Measurements from ENCODE around the gene SND1.

DNA sequence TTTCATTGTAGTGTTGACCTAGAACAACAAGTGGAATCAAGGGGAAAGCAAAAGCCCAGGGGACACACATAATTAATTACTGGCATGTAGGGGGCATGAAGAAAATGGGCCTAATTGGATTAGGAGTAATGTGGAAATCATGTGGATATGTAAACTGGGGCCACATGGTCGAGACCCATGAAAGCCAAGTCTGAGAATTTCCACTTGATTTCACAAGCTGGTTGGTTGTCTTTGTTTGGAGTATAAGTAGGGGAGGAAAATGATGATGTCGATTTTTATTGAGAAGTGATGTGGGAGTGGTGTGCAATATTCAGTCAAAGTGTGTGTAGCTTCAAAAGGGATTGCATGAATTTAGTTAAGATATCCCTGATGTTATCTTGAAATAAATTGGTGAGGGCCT, 247.4 kb downstream of the SND1 start:
- TF ChIP-seq, protein P1, sequence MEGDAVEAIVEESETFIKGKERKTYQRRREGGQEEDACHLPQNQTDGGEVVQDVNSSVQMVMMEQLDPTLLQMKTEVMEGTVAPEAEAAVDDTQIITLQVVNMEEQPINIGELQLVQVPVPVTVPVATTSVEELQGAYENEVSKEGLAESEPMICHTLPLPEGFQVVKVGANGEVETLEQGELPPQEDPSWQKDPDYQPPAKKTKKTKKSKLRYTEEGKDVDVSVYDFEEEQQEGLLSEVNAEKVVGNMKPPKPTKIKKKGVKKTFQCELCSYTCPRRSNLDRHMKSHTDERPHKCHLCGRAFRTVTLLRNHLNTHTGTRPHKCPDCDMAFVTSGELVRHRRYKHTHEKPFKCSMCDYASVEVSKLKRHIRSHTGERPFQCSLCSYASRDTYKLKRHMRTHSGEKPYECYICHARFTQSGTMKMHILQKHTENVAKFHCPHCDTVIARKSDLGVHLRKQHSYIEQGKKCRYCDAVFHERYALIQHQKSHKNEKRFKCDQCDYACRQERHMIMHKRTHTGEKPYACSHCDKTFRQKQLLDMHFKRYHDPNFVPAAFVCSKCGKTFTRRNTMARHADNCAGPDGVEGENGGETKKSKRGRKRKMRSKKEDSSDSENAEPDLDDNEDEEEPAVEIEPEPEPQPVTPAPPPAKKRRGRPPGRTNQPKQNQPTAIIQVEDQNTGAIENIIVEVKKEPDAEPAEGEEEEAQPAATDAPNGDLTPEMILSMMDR (IDR thresholded peaks at IDR 0.05) = no peak
- TF ChIP-seq POLR2AphosphoS5 (IDR thresholded peaks at IDR 0.05) = no peak

Measured in transverse colon (tissue), 4 donors.